K562 (cell line): ENCODE results near the gene PLEKHA6. TPM values are rescaled to one million over a fixed set of nuclear protein-coding genes. Genes with fewer than 3 reads are reported as not detected.

Source experiments
- ATAC-seq: fragments of 200-7000 bp; cut with Tn5 transposase; 3 replicates; pipeline ENCODE4 v1.9.1; 2020; ENCODE audit warnings: moderate library complexity
- BruUV-seq: library from RNA; stranded (reverse); fragments of 400-500 nt; replicated peaks from 2 replicates; lab custom pipeline; 2021; lab: Mats Ljungman, UMichigan
- CTCF ChIA-PET: fragments of 300-600 bp; formaldehyde crosslinking; extraction: SDS; loops from one replicate; lab custom pipeline; 2021; ENCODE audit warnings: low intra/inter-chr PET ratio; lab: Yijun Ruan, JAX
- POLR2A ChIA-PET: fragments of 300-600, 350-650 bp; sonication (Branson Sonifier 250); formaldehyde crosslinking; extraction: SDS; loops from one replicate; lab custom pipeline; 2021; ENCODE audit warnings: antibody characterized with exemption, inconsistent platforms; lab: Yijun Ruan, JAX
- DNase-seq, 4 experiments: peaks; one replicate each; pipeline versions ENCODE4 v3.0.0 to v3.0.0-alpha.2; 2011 to 2018; ENCODE audit warnings: low spot score in 3 of 4, mixed read lengths in 3 of 4; ENCODE audit errors: extremely low read depth in 1 of 4
- FAIRE-seq: peaks from 2 replicates; lab custom pipeline; 2011; peaks lifted over from hg19 to GRCh38; lab: Jason Lieb, UNC
- H2AFZ ChIP-seq: 2 replicates; pipeline ENCODE4 v1.6.0; 2011; ENCODE audit warnings: low read depth, low read length, control low read depth, inconsistent platforms
- H3K27ac ChIP-seq: fragments of 200-600 bp; 3 replicates; pipeline ENCODE4 v1.8.0; 2011; ENCODE audit warnings: low read depth, mild to moderate bottlenecking, control low read depth, inconsistent platforms, low read length, moderate library complexity, mixed read lengths; ENCODE audit errors: extremely low read depth
- H3K27me3 ChIP-seq, 2 experiments: fragments of 300-600 bp in 1 of 2; 2 replicates in 1 of 2; 3 replicates in 1 of 2; pipeline versions ENCODE4 v1.6.0 to v1.8.0; 2011; ENCODE audit warnings: inconsistent platforms in 2 of 2, low read length in 2 of 2, mild to moderate bottlenecking in 1 of 2, mixed read lengths in 1 of 2, moderate library complexity in 1 of 2; ENCODE audit not compliant: control insufficient read depth in 2 of 2, insufficient read depth in 2 of 2
- H3K36me3 ChIP-seq: fragments of 300-600 bp; 3 replicates; pipeline ENCODE4 v1.8.0; 2011; ENCODE audit warnings: mild to moderate bottlenecking, low read length, inconsistent platforms; ENCODE audit not compliant: control insufficient read depth, insufficient read depth
- H3K4me1 ChIP-seq, 2 experiments: fragments of 200-600 bp in 1 of 2; replicated peaks in 1 of 2; 2 replicates in 1 of 2; 3 replicates in 1 of 2; pipeline versions ENCODE4 v1.5.1 to v1.8.0; 2011; ENCODE audit warnings: inconsistent platforms in 2 of 2, low read length in 2 of 2, mild to moderate bottlenecking in 1 of 2, mixed read lengths in 1 of 2, moderate library complexity in 1 of 2; ENCODE audit not compliant: control insufficient read depth in 2 of 2, insufficient read depth in 2 of 2
- H3K4me2 ChIP-seq: 2 replicates; pipeline ENCODE4 v1.6.1; 2011; ENCODE audit warnings: low read length, control low read depth, inconsistent platforms, mixed read lengths; ENCODE audit not compliant: insufficient read depth
- H3K4me3 ChIP-seq: fragments of 200-600 bp; sonication (generic), shearing (Covaris generic); 2 replicates; pipeline ENCODE4 v1.5.1; 2016; ENCODE audit warnings: control low read depth, inconsistent platforms
- H3K79me2 ChIP-seq: fragments of 200-600 bp; 3 replicates; pipeline ENCODE4 v1.8.0; 2011; ENCODE audit warnings: low read length, inconsistent platforms; ENCODE audit not compliant: control insufficient read depth, insufficient read depth
- H3K9ac ChIP-seq, 2 experiments: 2 replicates each; pipeline versions ENCODE4 v1.6.0 to v1.6.1; 2011; ENCODE audit warnings: low read depth in 2 of 2, low read length in 2 of 2, control low read depth in 1 of 2, inconsistent platforms in 1 of 2, mild to moderate bottlenecking in 1 of 2, mixed read lengths in 1 of 2; ENCODE audit not compliant: insufficient read depth in 1 of 2
- H3K9me1 ChIP-seq: one replicate; pipeline ENCODE4 v1.6.0; 2011; ENCODE audit warnings: inconsistent platforms, mild to moderate bottlenecking, low read length, moderate library complexity; ENCODE audit not compliant: control insufficient read depth, insufficient read depth
- H3K9me3 ChIP-seq: replicated peaks from 2 replicates; pipeline ENCODE4 v1.5.1; 2011; ENCODE audit warnings: low read depth, low read length, inconsistent platforms; ENCODE audit not compliant: control insufficient read depth, insufficient read depth
- H4K20me1 ChIP-seq: replicated peaks from 2 replicates; pipeline ENCODE4 v1.6.1; 2011; ENCODE audit warnings: low read length, inconsistent platforms, mixed read lengths; ENCODE audit not compliant: control insufficient read depth, insufficient read depth
- CEBPG ChIP-seq, 3 experiments: fragments of 200-800 bp in 1 of 3; sonication (Bioruptor generic) in 1 of 3; sonication (generic) in 1 of 3; formaldehyde crosslinking in 1 of 3; IDR thresholded peaks in 2 of 3; conservative IDR thresholded peaks in 1 of 3; 2 replicates each; pipeline versions ENCODE4 v1.6.1 to v1.8.0; 2016 to 2022; ENCODE audit warnings: missing compliant biosample characterization in 2 of 3, missing genetic modification characterization in 2 of 3, mild to moderate bottlenecking in 1 of 3, missing genetic modification reagents in 1 of 3
- MTA1 ChIP-seq: fragments of 450-650 bp; IDR thresholded peaks from 2 replicates; pipeline ENCODE4 v1.6.1; 2017; ENCODE audit warnings: borderline replicate concordance
- TAF15 ChIP-seq: fragments of 200-400 bp; formaldehyde crosslinking; IDR thresholded peaks from 2 replicates; pipeline ENCODE4 v1.6.1; 2017; ENCODE audit warnings: mild to moderate bottlenecking, low read depth, low read length, moderate library complexity
- TAF7 ChIP-seq: fragments of 450-650 bp; IDR thresholded peaks from 2 replicates; pipeline ENCODE4 v1.6.1; 2016; ENCODE audit warnings: missing genetic modification characterization, missing compliant biosample characterization
- VEZF1 ChIP-seq: fragments of 200-800 bp; sonication (Bioruptor generic); IDR thresholded peaks from 2 replicates; pipeline ENCODE4 v1.6.1; 2017; ENCODE audit warnings: missing genetic modification characterization, missing compliant biosample characterization
- ZNF431 ChIP-seq: sonication (generic); formaldehyde crosslinking; IDR thresholded peaks from 2 replicates; pipeline ENCODE4 v1.8.0; 2022; ENCODE audit warnings: mild to moderate bottlenecking, missing genetic modification reagents
- WGBS: fragments of 100-300 bp; shearing (Covaris generic); methylation state at CpG from one replicate; pipeline ENCODE4 v1.1.6; 2016; ENCODE audit warnings: low coverage, mixed read lengths; ENCODE audit not compliant: insufficient coverage; ENCODE audit errors: missing lambda C conversion rate; 5-methylcytosine and 5-hydroxymethylcytosine counted together
- in situ Hi-C: fragments of 300-500 bp; cut with MboI; formaldehyde crosslinking; loops from 4 replicates; pipeline ENCODE4 v1.15.0; 2018; ENCODE audit warnings: inconsistent platforms, mixed read lengths
- intact Hi-C: fragments of 100-400 bp; cut with micrococcal nuclease; formaldehyde crosslinking; loops from 2 replicates; pipeline ENCODE4 v1.14.2; 2022
- polyA plus RNA-seq, 8 experiments: library from polyadenylated mRNA; depleted of rRNA in 4 of 8; stranded (reverse) in 5 of 8; unstranded in 3 of 8; fragments of >200 nt; fragmentation: Nextera tagmentation in 2 of 8; fragmentation: Illumina TruSeq in 1 of 8; extraction: Ambion mirVana in 2 of 8; extraction: Trizol in 1 of 8; gene quantifications; 2 replicates each; pipeline versions ENCODE4 v1.2.1 to v1.2.3, GENCODE V29; 2011 to 2014; ENCODE audit warnings: inconsistent platforms in 1 of 8, missing spikeins in 1 of 8
- total RNA-seq, 7 experiments: library from RNA; depleted of rRNA in 6 of 7; stranded (reverse); fragments of >200 nt in 6 of 7; fragmentation: Illumina TruSeq in 2 of 7; extraction: Trizol in 2 of 7; gene quantifications; 2 replicates each; pipeline versions ENCODE4 v1.2.1 to v1.2.3, GENCODE V29; 2011 to 2021; ENCODE audit warnings: low replicate concordance in 1 of 7
- TF ChIP-seq, protein P1 (sequence below): fragments of 450-650 bp; formaldehyde crosslinking; IDR thresholded peaks from 2 replicates; pipeline ENCODE4 v1.4.0; 2020; ENCODE audit warnings: mild to moderate bottlenecking, moderate library complexity

PLEKHA6 gene
- total and polyA plus RNA-seq, 9 of the 15 experiments (the other 6 are each of a cell fraction or from before 2014, with no cell fraction given), result under 0.01 to 0.33 (median 0.01) TPM; not detected in 4

DNA sequence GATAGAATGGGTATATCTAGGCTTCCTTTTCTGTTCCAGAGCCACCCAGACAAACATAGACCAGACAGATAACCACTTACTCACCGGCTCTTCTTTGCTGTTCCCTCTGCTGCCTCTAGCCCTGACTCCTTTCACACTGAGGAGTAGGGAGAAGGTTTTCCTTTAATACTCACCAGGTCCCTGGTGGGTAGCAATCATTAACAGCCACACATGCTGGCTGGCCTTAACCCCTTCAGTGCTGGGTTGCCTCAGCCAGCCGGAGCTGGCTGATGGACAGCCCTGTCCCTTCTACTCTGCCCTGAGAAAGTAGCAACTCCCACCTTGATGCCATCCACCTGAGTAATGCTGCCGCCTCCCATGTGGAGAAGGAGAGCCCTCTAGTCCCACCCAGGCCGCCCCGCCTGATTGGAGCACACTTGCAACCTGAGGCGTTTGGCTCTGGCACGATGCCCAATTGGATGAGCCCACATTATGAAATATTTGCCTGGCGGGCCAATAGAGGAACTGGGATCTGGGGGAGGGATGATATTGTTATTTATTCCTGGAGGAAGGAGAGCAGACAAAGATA, 71.6 kb downstream of the PLEKHA6 start (continued):
- TF ChIP-seq CEBPG (CRISPR knock-in tag; IDR thresholded peaks at IDR 0.05), result peak; percentile 56; the same call in 1 of the 2 replicates
- peak in 1 of 2 experiments; percentile 50; a peak in 1 of 4 replicates for TF ChIP-seq CEBPG (tag; conservative IDR thresholded peaks at IDR 0.05 in 1 of 2, IDR thresholded peaks at IDR 0.05 in 1 of 2)

DNA sequence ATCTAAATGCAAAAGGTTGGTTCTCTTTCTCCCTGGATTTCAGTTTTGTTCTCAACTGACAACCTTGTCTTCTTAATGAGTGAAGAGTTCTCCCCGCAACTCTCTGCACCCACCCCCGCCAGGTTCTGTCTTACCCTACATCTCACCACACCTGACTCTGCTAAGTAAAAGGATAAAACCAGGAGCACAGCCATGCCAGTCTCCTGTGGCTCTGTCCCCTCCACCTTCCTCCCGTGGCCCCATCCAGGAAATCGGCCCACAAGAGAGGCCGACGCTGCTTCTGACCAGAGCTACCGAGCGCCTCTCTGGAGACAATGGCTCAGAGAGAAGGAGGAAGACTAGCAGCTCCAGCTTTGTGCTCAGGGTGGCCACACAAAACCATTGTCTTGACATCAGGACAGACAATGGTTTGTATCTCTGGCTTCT, 72.2 kb downstream of the PLEKHA6 start:
- no peak overlapping the region for H3K27ac ChIP-seq
- 0 out of 2 replicates have a peak, but pooled peaks cover 6% of the 10 kb centered on the region for H4K20me1 ChIP-seq
- ATAC-seq (peak; percentile 52), DNase-seq (no peak), FAIRE-seq (no peak)
- H3K9ac ChIP-seq, result no peak overlapping the region
- H3K9me1 ChIP-seq, result no peaks in the 10 kb centered on the region
- H2AFZ ChIP-seq, result no peak overlapping the region
- intact Hi-C loops (no loop called here), in situ Hi-C loops (no loop called here)
- WGBS, result 3% methylated on average over 8 of the region's 8 CpGs
- no peaks in the 10 kb centered on the region for H3K79me2 ChIP-seq
- ChIA-PET CTCF (no interaction called here), POLR2A (interaction anchor here (0.9 to 1.2 kb wide), 2 partner anchors 12 to 14 kb away, joined by 3 to 4 read pairs; no protein-coding TSS in a partner anchor)
- H3K36me3 ChIP-seq, result no peaks in the 10 kb centered on the region
- H3K27me3 ChIP-seq, result peaks cover 6 to 58% of the 10 kb centered on the region in 2 experiments; a peak in 4 of 5 replicates
- H3K4me1 ChIP-seq, result peaks cover 0 to 12% of the 10 kb centered on the region in 2 experiments; a peak in 3 of 5 replicates
- H3K4me3 ChIP-seq, result no peak overlapping the region
- no TSS peak for BruUV-seq
- no peaks in the 10 kb centered on the region for H3K9me3 ChIP-seq
- H3K4me2 ChIP-seq, result 0 out of 2 replicates have a peak overlapping the region, but pooled peaks have one; percentile 0
- TF ChIP-seq, protein P1, sequence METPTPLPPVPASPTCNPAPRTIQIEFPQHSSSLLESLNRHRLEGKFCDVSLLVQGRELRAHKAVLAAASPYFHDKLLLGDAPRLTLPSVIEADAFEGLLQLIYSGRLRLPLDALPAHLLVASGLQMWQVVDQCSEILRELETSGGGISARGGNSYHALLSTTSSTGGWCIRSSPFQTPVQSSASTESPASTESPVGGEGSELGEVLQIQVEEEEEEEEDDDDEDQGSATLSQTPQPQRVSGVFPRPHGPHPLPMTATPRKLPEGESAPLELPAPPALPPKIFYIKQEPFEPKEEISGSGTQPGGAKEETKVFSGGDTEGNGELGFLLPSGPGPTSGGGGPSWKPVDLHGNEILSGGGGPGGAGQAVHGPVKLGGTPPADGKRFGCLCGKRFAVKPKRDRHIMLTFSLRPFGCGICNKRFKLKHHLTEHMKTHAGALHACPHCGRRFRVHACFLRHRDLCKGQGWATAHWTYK (CRISPR knock-in tag), result 0 out of 2 replicates have a peak, but pooled peaks have one; percentile 19
- TF ChIP-seq MTA1 (no peak), ZNF431 (CRISPR knock-in tag) (no peak), VEZF1 (no peak), TAF7 (0 out of 2 replicates have a peak, but pooled peaks have one; percentile 19), TAF15 (no peak)
